ENCODE results near the gene KRTAP9-6.
"Not testable (repeated sequence)": the region's sequence is repeated elsewhere in the genome, so short reads cannot be mapped to it uniquely, and the experiment has no call there.

KRTAP9-6 gene, protein sequence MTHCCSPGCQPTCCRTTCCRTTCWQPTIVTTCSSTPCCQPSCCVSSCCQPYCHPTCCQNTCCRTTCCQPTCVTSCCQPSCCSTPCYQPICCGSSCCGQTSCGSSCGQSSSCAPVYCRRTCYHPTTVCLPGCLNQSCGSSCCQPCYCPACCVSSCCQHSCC

DNA sequence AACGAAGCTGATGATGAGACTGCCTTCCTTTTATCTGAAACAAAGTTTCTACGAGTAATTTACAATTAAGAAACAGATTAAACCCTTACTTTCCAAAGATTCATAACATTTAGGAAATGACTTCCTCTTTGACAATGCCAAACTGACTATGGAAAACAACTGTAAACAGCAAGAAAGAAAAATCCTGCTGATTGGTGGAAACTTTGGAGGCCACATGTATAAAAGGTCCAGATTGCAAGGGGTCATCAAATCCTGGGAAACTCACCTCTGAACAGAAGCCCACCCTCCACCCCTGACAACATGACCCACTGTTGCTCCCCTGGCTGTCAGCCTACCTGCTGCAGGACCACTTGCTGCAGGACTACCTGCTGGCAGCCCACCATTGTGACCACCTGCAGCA lies at the start of gene KRTAP9-6:
Gene KRTAP9-6, plus strand, starts transcription at position 301 of the 400 bp plus-strand sequence. Its CDS starts 0 bp downstream, at position 301.
- DNase-seq (ENCODE audit: low read depth in 2 of 2): no peak

DNA sequence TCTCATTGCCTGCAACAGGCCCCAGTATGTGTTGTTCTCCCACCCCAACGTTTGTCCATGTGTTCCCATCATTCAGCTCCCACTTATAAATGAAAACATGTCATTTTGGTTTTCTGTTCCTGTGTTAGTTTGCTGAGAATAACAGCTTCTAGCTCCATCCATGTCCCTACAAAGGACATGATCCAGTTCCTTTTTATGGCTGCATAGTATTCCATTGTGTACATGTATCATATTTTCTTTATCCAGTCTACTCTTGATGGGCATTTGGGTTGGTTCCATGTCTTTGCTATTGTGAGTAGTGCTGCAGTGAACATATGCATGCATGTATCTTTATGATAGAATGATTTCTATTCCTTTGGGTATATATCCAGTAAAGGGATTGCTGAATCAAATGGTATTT lies 49.5 kb upstream of the KRTAP9-6 start:
- DNase-seq (ENCODE audit: low read depth in 2 of 2): no peak

DNA sequence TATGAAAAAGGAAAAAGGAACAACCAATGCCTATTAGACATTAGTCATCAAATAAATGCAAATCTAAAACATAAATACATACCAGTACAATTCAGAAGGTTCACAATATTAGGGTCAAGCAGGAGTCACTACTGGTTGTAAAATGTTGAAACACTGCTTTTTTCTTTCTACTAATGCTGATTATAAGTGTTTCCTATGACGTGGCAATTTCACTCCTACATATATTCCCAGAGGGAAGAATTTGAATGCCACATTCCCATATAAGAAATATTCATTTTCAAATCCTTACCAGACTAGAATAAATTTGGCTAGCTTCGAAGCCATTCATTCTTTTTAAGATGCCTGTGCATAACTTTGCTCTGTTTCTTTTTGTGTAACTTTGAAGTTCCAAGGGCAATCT lies 41.4 kb upstream of the KRTAP9-6 start:
- no peak for DNase-seq (ENCODE audit: low read depth in 2 of 2)

DNA sequence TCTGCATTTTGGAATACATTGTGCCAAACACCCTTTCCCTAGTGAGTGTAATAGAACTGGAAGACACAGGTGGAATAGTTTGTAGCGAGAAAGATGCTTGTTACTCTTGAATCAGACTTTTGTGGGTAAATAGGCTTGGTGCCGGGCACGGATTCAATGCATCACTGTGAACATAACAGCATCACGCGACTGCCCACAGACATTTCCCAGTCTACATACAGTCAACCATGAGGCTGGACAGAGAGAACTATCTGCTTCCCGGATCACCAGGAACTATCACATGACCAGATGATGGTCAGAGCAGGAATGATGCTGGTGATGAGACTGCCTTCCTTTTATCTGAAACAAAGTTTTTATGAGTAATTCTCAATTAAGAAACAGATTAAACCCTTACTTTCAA lies 39.1 kb upstream of the KRTAP9-6 start:
- no peak for DNase-seq (ENCODE audit: low read depth in 2 of 2)

DNA sequence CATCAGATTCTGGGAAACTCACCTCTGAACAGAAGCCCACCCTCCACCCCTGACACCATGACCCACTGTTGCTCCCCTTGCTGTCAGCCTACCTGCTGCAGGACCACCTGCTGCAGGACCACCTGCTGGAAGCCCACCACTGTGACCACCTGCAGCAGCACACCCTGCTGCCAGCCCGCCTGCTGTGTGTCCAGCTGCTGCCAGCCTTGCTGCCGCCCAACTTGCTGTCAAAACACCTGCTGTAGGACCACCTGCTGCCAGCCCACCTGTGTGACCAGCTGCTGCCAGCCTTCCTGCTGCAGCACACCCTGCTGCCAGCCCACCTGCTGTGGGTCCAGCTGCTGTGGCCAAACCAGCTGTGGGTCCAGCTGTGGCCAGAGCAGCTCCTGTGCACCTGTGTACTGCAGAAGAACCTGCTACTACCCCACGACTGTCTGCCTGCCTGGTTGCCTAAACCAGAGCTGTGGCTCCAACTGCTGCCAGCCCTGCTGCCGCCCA lies 38.5 kb upstream of the KRTAP9-6 start, which contains the start of gene KRTAP9-2:
Gene KRTAP9-2, plus strand, starts transcription at position 51 of the 498 bp plus-strand sequence. Its CDS starts 7 bp downstream, at position 58.
- DNase-seq (ENCODE audit: low read depth in 2 of 2): not testable (repeated sequence)

DNA sequence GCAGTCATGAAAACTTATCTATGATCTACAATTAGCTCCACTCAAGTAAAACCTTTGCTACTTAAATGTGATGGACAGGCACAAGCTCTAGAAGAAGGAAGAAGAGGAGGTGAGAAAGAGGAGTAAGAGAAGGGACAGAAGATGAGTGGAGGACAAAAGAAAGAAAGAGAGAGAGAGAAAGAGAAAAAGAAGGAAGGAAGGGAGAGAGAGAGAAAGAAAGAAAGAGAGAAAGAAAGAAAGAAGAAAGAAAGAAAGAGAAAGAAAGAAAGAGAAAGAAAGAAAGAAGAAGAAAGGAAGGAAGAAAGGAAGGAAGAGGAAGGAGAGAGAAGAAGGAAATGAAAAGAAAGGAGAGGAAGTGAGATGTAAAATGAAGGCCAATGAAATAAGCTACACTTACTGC lies 35.1 kb upstream of the KRTAP9-6 start:
- DNase-seq (ENCODE audit: low read depth in 2 of 2): no peak

DNA sequence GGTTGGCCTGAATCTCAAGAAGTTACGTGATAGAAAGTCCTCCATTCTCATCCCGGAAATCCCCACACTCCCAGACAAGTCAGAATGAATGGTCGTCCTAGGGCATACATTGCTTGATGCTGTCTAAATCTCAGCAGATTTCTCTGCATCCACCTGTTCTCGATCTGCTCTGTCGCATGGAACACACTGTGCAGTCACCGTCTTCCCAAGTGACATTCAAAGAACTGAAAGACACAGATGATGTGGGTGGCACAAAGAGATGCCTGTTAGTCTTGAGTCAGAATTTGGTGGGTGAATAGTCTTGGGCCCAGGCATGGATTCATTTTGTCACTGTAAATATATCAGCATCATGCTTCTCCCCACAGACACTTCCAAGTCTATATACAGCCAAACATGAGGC lies 33.4 kb upstream of the KRTAP9-6 start:
- DNase-seq (ENCODE audit: low read depth in 2 of 2): no peak

DNA sequence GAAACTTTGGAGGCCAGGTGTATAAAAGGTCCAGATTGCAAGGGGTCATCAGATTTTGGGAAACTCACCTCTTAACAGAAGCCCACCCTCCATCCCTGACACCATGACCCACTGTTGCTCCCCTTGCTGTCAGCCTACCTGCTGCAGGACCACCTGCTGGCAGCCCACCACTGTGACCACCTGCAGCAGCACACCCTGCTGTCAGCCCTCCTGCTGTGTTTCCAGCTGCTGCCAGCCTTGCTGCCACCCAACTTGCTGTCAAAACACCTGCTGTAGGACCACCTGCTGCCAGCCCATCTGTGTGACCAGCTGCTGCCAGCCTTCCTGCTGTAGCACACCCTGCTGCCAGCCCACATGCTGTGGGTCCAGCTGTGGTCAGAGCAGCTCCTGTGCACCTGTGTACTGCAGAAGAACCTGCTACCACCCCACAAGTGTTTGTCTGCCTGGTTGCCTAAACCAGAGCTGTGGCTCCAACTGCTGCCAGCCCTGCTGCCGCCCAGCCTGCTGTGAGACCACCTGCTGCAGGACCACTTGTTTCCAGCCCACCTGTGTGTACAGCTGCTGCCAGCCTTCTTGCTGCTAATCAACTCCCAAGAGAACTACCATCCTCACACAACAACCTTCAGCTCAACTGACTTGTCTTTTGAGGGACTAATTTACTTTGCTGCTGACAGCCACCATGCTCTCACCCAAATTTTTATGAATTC lies 32.6 kb upstream of the KRTAP9-6 start, which contains the start of gene KRTAP9-3:
Gene KRTAP9-3, plus strand, starts transcription at position 51 of the 707 bp plus-strand sequence. Its CDS starts 53 bp downstream, at position 104.
- not testable (repeated sequence) for DNase-seq (ENCODE audit: low read depth in 2 of 2)

DNA sequence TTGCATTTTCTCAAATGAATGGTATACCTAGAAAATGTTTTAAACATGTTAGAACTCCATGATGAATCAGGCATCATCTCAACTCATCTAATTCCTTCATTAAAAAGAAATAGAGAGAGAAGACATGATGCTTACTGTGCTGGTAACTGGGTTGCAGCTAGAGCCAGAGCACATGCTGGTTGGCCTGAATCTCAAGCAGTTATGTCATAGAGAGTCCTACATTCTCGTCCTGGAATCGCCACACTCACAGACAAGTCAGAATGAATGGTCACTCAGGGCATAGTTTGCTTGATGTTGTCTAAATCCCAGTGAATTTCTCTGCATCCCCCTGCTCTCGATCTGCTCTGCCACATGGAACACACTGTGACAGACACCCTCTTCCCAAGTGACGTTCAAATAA lies 28.1 kb upstream of the KRTAP9-6 start:
- not testable (repeated sequence) for DNase-seq (ENCODE audit: low read depth in 2 of 2)

DNA sequence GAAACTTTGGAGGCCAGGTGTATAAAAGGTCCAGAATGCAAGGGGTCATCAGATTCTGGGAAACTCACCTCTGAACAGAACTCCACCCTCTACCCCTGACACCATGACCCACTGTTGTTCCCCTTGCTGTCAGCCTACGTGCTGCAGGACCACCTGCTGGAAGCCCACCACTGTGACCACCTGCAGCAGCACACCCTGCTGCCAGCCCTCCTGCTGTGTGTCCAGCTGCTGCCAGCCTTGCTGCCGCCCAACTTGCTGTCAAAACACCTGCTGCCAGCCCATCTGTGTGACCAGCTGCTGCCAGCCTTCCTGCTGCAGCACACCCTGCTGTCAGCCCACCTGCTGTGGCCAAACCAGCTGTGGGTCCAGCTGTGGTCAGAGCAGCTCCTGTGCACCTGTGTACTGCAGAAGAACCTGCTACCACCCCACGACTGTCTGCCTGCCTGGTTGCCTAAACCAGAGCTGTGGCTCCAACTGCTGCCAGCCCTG lies 27.2 kb upstream of the KRTAP9-6 start, which contains the start of gene KRTAP9-8:
Gene KRTAP9-8, plus strand, starts transcription at position 51 of the 489 bp plus-strand sequence. Its CDS starts 53 bp downstream, at position 104.
- DNase-seq (ENCODE audit: low read depth in 2 of 2): not testable (repeated sequence)

DNA sequence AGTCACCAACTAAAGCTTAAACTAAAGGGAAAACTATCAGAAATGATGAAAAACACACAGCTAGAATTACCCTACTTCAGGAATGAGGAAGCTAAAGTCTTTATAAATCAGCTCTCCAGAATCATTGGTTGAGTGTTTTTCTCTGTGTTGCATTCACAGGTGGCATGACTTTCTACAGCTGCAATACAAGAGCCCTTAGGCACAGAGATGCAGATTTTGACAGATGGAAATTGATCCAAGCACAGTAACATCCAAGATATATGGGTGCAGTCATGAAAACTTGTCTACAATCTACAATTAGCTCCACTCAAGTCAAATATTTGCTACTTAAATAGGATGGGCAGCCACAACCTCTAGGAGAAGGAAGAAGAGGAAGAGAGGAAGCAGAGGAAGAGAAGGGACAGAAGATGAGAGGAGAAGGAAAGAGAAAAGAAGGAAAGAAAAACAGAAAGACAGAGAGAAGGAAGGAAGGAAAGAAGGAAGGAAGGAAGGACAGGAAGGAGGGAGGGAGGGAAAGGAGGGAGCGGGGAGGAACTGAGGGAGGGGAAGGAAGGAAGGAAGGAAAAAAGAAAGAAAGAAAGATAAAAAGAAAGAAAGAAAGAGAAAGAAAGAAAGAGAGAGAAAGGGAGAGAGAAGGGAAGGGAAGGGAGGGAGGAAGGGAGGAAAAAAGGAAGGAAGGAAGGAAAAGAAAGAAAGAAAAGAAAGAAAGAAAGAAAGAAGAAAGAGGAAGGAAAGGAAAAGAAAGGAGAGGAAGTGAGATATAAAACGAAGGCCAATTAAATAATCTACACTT lies 18.0 kb upstream of the KRTAP9-6 start:
- DNase-seq (ENCODE audit: low read depth in 2 of 2): not testable (repeated sequence)

DNA sequence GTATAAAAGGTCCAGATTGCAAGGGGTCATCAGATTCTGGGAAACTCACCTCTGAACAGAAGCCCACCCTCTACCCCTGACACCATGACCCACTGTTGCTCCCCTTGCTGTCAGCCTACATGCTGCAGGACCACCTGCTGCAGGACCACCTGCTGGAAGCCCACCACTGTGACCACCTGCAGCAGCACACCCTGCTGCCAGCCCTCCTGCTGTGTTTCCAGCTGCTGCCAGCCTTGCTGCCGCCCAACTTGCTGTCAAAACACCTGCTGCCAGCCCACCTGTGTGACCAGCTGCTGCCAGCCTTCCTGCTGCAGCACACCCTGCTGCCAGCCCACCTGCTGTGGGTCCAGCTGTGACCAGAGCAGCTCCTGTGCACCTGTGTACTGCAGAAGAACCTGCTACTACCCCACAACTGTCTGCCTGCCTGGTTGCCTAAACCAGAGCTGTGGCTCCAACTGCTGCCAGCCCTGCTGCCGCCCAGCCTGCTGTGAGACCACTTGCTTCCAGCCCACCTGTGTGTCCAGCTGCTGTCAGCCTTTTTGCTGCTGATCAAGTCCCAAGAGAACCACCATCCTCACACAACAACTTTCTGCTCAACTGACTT lies 15.4 kb upstream of the KRTAP9-6 start, which contains the start of gene KRTAP9-4:
Gene KRTAP9-4, plus strand, starts transcription at position 51 of the 604 bp plus-strand sequence. Its CDS starts 34 bp downstream, at position 85.
- not testable (repeated sequence) for DNase-seq (ENCODE audit: low read depth in 2 of 2)

DNA sequence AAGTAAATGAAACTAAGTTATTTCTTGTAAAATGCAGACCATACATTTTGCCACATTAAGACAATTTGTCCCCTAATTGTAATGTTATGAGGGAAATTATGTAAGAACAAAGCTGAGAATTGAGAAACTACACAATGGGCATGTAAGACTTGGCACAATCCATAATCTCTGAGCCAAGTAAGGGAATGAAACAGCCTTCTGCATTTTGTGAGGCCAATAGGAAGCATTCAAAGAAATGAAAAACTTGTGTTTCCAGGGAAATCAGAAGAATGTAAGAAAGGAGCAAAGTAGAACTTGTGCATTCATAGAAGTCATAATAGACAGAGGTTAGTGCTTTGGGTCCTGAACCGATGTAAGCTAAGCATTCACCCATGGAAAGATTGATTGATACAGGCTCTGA lies 13.9 kb upstream of the KRTAP9-6 start:
- DNase-seq (ENCODE audit: low read depth in 2 of 2): no peak

DNA sequence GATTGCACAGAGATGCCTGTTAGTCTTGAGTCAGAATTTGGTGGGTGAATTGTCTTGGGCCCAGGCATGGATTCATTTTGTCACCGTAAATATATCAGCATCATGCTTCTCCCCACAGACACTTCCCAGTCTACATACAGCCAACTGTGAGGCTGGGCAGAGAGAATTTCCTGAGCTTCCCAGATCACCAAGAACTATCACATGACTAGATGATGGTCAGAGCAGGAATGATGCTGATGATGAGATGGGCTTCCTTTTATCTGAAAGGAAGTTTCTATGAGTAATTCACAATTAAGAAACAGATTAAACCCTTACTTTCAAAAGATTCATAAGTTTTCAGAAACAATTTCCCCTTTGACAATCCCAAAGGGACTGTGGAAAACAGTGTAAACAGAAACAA lies 10.3 kb upstream of the KRTAP9-6 start:
- DNase-seq (ENCODE audit: low read depth in 2 of 2): no peak

DNA sequence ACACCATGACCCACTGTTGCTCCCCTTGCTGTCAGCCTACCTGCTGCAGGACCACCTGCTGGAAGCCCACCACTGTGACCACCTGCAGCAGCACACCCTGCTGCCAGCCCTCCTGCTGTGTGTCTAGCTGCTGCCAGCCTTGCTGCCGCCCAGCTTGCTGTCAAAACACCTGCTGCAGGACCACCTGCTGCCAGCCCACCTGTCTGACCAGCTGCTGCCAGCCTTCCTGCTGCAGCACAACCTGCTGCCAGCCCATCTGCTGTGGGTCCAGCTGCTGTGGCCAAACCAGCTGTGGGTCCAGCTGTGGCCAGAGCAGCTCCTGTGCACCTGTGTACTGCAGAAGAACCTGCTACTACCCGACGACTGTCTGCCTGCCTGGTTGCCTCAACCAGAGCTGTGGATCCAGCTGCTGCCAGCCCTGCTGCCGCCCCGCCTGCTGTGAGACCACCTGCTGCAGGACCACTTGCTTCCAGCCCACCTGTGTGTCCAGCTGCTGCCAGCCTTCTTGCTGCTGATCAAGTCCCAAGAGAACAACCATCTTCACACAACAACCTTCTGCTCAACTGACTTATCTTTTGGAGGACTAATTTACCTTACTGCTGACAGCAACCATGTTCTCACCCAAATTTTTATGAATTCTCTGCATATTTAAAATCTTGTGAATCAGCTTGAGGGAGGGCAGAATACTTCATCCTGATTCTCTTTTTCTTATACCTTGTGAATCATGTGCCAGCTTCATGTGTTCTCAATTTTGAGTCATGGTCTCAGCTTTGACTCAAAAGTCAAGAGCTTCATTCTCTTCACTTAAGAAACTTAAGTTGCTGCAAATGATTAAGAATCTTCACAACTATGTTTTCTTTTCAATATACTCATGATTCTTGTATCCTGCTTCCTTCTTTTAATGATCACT lies 9.5 kb upstream of the KRTAP9-6 start, which contains the start of gene KRTAP9-9:
Gene KRTAP9-9, plus strand, starts transcription at position 4 of the 910 bp plus-strand sequence.
- not testable (repeated sequence) for DNase-seq (ENCODE audit: low read depth in 2 of 2)

DNA sequence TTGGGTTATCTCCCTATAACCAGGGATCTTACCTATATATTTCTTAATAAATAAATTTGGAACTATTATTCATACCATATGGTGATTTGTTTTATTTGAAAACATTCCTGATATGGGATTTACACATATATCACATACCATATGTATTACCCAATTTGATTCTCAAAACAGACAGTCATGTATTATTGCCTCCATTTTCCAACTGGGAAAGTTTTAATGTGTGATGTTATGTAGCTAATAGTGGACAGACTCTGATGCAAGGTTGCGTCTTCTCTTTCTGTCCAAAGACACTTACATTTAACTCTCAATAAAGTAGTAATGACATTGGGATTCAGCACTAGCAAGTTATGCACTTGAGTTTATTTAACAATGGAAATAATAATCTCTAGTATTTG lies 8.9 kb upstream of the KRTAP9-6 start:
- DNase-seq (ENCODE audit: low read depth in 2 of 2): no peak

DNA sequence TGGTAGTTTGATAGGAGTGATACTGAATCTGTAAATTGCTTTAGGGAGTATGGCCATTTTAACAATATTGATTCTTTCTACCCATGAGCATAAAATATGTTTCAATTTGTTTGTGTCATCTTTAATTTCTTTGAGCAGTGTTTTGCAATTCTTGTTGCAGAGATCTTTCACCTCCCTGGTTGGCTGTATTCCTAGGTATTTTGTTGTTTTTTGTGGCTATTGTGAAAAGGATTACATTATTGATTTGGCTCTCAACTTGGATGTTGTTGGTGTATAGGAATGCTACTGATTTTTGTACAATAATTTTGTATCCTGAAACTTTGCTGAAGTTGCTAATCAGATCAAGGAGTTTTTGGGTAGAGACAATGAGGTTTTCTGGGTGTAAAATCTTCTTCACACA lies 6.8 kb upstream of the KRTAP9-6 start:
- no peak for DNase-seq (ENCODE audit: low read depth in 2 of 2)

DNA sequence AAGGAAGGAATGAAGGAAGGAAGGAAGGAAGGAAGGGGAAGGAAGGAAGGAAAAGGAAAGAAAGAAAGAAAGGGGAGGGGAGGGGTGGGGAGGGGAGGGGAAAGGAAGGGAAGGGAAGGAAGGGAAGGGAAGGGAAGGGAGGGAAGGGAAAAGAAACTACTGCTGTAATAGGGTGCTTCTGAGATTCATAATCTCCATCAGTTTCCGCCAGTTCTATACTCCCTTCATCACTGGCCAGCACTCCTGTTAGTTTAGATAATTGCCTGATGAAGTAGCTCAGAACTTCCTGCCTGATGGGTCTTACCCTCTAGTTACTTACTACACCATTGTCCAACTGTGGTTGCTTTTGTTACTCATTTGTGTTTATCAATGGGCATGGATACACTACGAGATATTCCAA lies 2.0 kb upstream of the KRTAP9-6 start:
- DNase-seq (ENCODE audit: low read depth in 2 of 2): no peak

DNA sequence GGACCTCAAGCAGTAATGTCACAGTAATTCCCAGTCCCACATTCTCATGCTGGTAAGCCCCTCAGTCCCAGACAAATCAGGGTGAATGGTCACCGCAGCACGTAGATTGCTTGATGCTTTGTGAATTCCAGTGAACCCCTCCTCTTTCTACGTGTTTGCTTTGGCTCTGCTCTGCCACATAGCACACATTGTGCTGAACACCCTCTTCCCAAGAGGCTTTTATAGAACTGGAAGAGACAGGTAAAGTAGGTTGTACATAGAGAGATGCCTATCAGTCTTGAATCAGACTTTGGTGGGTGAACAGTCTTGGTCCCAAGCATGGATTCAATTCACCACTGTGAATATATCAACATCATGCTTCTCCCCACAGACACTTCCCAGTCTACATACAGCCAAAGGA lies 579 bp upstream of the KRTAP9-6 start:
- no peak for DNase-seq (ENCODE audit: low read depth in 2 of 2)

DNA sequence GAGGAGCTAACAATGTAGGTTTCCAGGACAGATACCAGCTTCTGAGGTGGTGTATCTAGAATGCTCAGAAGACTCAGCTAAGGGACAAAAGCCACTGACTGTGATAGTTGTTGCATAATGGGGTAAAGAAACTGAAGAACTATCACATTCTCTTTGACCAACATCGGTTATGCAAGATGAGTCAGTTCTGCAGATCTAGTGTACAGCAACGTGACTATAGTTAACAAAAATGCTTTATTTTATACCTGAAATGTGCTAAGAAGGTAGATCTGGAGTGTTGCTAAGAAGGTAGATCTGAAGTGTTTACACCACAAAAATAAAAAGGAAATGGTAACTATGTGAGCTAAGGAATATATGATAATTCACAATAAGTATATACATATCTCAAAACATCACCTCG lies 2.5 kb downstream of the KRTAP9-6 start:
- DNase-seq (ENCODE audit: low read depth in 2 of 2): no peak

All from stimulated activated CD8-positive, alpha-beta memory T cell treated with anti-CD3 and anti-CD28 coated beads, Interleukin-7, amount 100 ng/mL, for 4 hours (primary cell).